HG02852 (cell line): ENCODE measurements around the gene DPPA5.
"Not testable (repeated sequence)": the region's sequence is repeated elsewhere in the genome, so short reads cannot be mapped to it uniquely, and the experiment has no call there.

ENCODE experiments used
- ATAC-seq: cut with Tn5 transposase; IDR thresholded peaks from one replicate; pipeline ENCODE4 v1.9.1; 2021; ENCODE audit warnings: mild to moderate bottlenecking, moderate library complexity; ENCODE audit not compliant: unreplicated experiment

Gene DPPA5

DNA sequence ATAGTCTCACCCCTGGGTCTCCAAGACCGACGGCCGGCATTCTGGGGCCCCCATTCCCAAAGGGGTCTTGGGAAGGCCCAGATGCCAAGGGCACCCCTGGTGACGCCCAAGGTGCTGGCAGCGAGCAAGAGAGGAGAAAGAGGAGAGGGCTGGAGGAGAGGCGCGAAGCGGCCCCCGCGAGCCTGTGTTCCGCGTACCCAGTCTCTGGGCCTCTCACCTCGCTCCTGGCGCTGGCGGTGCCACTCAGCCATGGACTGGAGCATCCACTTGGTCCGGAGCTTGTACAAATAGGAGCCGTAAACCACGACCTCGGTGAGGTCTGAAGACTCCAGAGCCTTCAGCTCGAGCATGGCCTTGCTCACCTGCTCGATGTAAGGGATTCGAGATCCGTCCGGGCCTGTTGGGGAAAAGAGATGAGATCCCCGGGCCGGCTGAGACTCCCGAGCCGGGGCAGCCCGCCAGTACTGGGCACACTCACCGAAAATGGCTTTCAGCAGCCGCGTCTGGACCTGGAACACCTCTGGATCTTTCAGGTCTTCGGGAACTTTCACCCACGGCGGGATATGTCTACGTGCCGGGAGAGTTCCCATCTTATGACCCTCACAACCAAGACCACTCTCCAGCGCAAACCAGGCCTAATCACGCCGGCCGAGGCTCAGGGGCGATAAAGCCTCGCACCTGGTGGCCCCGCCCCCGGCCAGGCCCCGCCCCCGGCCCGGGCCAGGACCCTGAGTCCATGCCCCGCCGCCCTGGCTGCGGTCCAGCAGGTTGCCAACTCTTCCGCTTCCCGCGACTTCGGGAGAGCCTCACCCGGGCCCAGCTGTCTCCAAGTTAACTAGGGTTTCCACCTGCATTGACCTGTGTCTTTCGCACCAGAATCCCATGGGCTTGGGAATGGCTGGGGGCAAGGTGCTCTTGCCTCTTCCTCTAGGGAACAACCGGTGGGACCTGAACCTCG, at the start of gene DPPA5:
Gene DPPA5 (minus strand): TSS at position 641 of the 958 bp plus-strand sequence. CDS start 51 bp downstream, at position 590.
- ATAC-seq, result no peak

GRCh38 chr6:73400656-73401055, 46.6 kb upstream of the DPPA5 start:
- ATAC-seq, result no peak

DNA sequence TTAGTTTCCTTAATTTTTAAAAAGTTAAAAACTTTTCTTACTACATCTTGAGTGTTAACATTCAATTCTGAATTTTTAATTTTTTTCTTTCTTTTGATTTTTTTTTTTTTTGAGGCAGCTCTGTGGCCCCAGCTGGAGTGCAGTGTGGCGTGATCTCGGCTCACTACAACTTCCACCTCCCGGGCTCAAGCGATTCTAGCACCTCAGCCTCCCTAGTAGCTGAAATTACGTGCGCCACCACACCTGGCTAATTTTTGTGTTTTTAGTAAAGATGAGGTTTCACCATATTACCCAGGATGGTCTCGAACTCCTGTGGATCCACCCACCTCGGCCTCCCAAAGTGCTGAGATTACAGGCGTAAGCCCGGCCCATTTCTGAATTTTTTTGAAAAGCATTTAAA, 41.8 kb upstream of the DPPA5 start:
- no peak for ATAC-seq

- ATAC-seq, result no peak
Measured at GRCh38 chr6:73394577-73395354, 40.7 kb upstream of the DPPA5 start, which contains the start of gene DDX43. DDX43 (plus strand) TSS chr6:73394828; CDS start chr6:73394906, 78 bp downstream.

GRCh38 chr6:73393278-73393677, 39.2 kb upstream of the DPPA5 start:
- no peak for ATAC-seq

DNA sequence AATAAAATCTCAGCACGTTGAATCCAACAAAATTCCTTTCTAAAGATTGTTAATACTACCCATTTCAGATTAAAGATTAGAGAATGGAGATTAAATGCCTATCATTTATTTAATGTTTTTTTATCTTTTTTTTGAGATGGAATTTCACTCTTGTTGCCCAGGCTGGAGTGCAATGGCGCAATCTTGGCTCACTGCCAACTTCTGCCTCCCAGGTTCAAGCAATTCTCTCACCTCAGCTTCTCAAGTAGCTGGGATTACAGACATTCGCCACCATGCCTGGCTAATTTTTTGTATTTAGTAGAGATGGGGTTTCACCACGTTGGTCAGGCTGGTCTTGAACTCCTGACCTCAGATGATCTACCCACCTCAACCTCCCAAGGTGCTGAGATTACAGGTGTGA, 38.1 kb upstream of the DPPA5 start:
- not testable (repeated sequence) for ATAC-seq

DNA sequence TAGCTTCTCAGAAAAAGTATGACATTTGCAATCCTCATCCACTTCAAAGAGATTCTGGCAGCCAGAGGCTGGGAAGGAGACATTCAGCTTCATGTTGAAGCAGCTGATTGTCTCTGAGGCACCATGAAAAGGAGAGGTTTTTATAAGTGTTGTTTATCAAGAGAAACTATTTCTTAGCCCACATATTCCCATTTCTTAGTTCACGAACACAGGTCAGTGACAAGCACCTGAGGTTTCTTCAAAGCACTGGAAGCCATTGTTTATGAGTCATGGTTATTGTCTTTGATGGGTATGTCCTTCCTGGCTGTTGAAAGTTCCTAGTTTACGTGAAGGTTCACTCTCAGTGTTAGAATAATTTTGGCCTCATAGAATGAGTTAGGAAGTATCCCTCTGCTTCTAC, 37.6 kb upstream of the DPPA5 start:
- ATAC-seq, result no peak

DNA sequence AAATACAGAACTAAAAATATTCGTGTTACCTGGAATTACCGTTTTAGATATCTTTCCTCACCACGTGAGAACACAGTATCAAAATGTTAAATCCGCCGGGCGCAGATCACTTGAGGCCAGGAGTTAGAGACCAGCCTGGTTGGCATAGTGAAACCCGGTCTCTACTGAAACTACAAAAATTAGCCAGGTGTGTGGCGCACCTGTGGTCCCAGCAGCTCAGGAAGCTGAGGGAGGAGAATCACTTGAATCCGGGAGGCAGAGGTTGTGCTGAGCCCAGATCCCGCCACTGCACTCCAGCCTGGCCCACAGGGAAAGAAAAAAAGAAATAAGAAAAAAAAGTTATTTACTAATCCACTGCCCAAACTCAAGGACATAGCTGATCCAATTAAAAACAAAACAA, 35.8 kb upstream of the DPPA5 start:
- no peak for ATAC-seq

GRCh38 chr6:73388800-73389512, 34.9 kb upstream of the DPPA5 start:
- peak; percentile 82 for ATAC-seq

- peak; percentile 18 for ATAC-seq
Measured at GRCh38 chr6:73388433-73388799, 34.3 kb upstream of the DPPA5 start.

DNA sequence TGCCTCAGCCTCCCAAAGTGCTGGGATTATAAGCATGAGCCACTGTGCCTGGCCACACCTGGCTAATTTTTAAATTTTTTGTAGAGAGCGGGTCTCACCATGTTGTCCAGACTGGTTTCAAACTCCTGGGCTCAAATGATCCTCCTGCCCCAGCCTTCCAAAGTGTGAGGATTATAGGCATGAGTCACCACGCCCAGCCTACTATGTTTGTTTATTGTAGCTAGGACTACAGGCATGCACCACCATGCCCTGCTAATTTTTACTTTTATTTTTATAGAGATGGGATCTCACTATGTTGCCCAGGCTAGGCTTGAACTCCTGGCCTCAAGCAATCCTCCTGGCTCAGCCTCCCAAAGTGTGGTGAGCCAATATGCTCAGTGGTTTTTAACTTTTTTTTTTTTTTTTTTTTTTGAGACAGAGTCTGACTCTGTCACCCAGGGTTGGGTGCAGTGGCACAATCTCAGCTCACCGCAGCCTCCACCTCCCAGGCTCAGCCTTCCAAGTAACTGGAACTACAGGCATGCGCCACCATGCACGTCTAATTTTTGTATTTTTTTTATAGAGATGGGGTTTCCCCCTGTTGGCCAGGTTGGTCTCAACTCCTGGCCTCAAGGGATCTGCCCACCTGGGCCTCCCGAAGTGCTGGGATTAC, 28.5 kb upstream of the DPPA5 start:
- no peak for ATAC-seq

- not testable (repeated sequence) for ATAC-seq
Measured at GRCh38 chr6:73381531-73381930, 27.5 kb upstream of the DPPA5 start.

DNA sequence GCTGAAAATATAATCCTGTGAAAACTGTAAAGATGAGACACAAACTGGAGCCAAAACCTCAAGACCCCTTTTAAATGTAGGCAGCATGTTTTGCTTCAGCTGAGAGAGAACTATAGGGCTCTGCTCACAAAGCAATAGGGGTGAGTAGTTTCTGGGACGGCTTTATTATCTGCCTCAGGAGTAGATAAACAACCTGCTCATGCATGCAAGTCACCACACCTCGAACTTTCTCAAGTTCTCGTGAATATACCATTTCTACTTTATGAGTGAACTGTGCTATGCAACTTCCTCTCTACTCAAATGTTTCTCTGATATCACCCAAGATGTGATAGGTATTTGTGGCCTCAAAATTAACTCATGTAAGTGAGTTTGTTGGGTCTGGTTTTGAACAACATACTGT, 23.1 kb upstream of the DPPA5 start:
- ATAC-seq, result no peak

DNA sequence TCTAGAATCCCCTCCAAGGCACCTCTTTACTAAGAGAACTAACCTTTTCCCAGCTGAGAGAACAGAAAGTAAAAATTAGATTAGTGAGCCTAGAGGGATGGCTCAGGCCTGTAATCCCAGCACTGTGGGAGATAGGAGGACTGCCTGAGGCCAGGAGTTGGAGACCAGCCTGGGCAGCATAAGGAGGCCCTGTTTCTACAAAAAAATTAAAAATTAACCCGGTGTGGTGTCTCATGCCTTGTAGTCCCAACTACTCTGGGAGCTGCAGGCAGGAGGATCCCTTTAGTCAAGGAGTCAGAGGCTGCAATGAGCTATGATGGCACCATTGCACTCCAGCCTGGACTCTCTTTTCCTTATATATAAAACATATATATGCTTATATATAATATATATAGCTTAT, 21.1 kb upstream of the DPPA5 start:
- ATAC-seq, result no peak

DNA sequence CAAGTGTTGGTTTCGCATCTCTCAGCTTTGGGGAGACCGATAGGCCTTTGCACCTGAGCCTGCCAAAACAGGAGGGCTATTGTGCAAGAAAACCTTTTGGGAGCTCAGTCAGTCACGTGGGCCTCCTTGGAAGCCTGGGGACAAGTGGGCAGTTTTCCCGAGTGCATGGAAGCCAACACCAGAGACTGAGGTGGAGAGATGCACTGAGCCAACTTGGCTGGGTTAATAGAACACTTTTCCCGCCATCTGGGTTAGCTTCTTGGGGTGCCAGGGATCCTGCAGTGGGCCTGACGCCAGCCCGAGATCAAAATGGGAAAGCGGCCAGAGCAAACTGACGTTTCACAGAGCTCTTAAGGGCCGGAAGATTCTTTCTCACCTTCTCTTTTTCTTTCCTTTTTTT, 18.4 kb upstream of the DPPA5 start:
- no peak for ATAC-seq

DNA sequence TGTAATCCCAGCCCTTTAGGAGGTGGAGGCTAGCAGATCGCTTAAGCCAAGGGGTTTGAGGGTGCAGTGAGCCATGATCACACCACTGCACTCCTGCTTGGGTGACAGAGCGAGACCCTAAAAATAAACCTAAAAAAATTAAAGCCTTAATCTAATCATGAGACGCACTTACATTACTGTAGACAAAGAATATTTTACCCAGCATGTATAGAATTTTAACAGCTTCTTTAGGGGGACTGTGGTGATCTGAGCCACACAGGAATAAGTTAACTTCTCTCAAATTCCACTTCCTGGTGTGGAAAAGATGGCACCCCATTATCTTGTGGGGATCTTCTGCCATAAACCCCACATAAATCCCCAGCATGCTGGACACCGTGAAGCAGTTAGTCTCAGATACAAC, 17.9 kb upstream of the DPPA5 start:
- ATAC-seq, result no peak

- ATAC-seq, result no peak
Measured at GRCh38 chr6:73369563-73369962, 15.5 kb upstream of the DPPA5 start, which contains the start of gene OOEP. OOEP (minus strand) TSS chr6:73369897; CDS start chr6:73369792, 105 bp downstream.

GRCh38 chr6:73369157-73369556, 15.1 kb upstream of the DPPA5 start:
- ATAC-seq, result no peak

DNA sequence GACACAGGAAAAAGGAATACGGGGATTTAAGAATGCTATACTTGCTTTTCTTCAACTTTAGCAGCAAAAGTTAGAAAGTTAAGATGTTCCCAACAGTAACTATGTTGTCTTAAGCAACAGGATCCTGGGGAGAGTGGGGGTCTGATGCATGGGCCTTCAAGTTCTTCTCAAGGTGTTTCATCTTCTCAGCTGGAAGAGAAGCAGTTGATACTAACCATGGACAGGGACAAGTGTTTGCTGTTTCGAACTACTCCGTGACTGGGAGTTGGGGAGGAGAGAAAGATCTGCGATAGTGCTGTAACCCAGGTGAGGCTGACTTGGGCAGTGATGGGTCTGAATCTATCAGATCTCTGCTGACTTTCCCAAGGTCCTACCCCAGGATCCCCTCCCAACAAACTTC, 14.6 kb upstream of the DPPA5 start:
- no peak for ATAC-seq

GRCh38 chr6:73367761-73368355, 13.8 kb upstream of the DPPA5 start:
- no peak for ATAC-seq
